HepG2 (cell line): ENCODE data around the gene GPR65. TPM values are rescaled to one million over a fixed set of nuclear protein-coding genes. Genes with fewer than 3 reads are reported as not detected.

Experiments
- ARNT2 ChIP-seq: sonication (generic); formaldehyde crosslinking; IDR thresholded peaks from 2 replicates; pipeline ENCODE4 v1.8.0; 2022; ENCODE audit warnings: mild to moderate bottlenecking, low read depth, missing genetic modification reagents, moderate library complexity
- CHCHD3 ChIP-seq: sonication (generic); formaldehyde crosslinking; IDR thresholded peaks from 2 replicates; pipeline ENCODE4 v1.8.0; 2022; ENCODE audit warnings: mild to moderate bottlenecking, missing genetic modification reagents, moderate library complexity
- CHD2 ChIP-seq: IDR thresholded peaks from 2 replicates; pipeline ENCODE4 v1.6.1; 2011; ENCODE audit warnings: low read depth, low read length, improper control_type of control experiment
- E2F2 ChIP-seq: sonication (generic); formaldehyde crosslinking; IDR thresholded peaks from 2 replicates; pipeline ENCODE4 v1.4.0; 2020; ENCODE audit warnings: missing genetic modification reagents, borderline replicate concordance
- FOXA1 ChIP-seq, 2 experiments: fragments of 450-650 bp in 1 of 2; sonication (generic) in 1 of 2; formaldehyde crosslinking in 1 of 2; IDR thresholded peaks; 2 replicates each; pipeline versions ENCODE4 v1.4.0 to v1.6.1; 2016 to 2020; ENCODE audit warnings: missing genetic modification reagents in 1 of 2
- GATAD1 ChIP-seq: IDR thresholded peaks from 2 replicates; pipeline ENCODE4 v1.6.1; 2016; ENCODE audit warnings: missing genetic modification reagents, missing compliant biosample characterization
- JUN ChIP-seq: sonication (generic); formaldehyde crosslinking; IDR thresholded peaks from 2 replicates; pipeline ENCODE4 v1.4.0; 2020; ENCODE audit warnings: mild to moderate bottlenecking, missing genetic modification reagents
- KDM5B ChIP-seq: sonication (generic); formaldehyde crosslinking; IDR thresholded peaks from 2 replicates; pipeline ENCODE4 v1.4.0; 2020; ENCODE audit warnings: missing genetic modification reagents, mild to moderate bottlenecking, borderline replicate concordance
- NFRKB ChIP-seq: fragments of 450-650 bp; IDR thresholded peaks from 2 replicates; pipeline ENCODE4 v1.6.1; 2017
- REPIN1 ChIP-seq: sonication (generic); formaldehyde crosslinking; IDR thresholded peaks from 2 replicates; pipeline ENCODE4 v1.8.0; 2022; ENCODE audit warnings: missing genetic modification reagents, low read depth, mild to moderate bottlenecking, borderline replicate concordance
- TARDBP ChIP-seq: sonication (generic); formaldehyde crosslinking; IDR thresholded peaks from 2 replicates; pipeline ENCODE4 v1.8.0; 2022; ENCODE audit warnings: mild to moderate bottlenecking, missing genetic modification reagents
- THAP8 ChIP-seq: sonication (generic); formaldehyde crosslinking; IDR thresholded peaks from 2 replicates; pipeline ENCODE4 v1.5.1; 2020; ENCODE audit warnings: missing genetic modification reagents, mild to moderate bottlenecking, borderline replicate concordance
- U2AF2 ChIP-seq: fragments of 200-400 bp; formaldehyde crosslinking; IDR thresholded peaks from 2 replicates; pipeline ENCODE4 v1.6.1; 2017; ENCODE audit warnings: low read depth, mild to moderate bottlenecking, low read length
- ZBTB7A ChIP-seq: sonication (generic); formaldehyde crosslinking; IDR thresholded peaks from 2 replicates; pipeline ENCODE4 v1.8.0; 2022; ENCODE audit warnings: mild to moderate bottlenecking, missing genetic modification reagents
- ZFP91 ChIP-seq: sonication (generic); formaldehyde crosslinking; IDR thresholded peaks from 2 replicates; pipeline ENCODE4 v1.9.0; 2022; ENCODE audit warnings: missing genetic modification reagents, mild to moderate bottlenecking, borderline replicate concordance
- ZNF274 ChIP-seq: sonication (generic); formaldehyde crosslinking; IDR thresholded peaks from 2 replicates; pipeline ENCODE4 v1.5.1; 2020; ENCODE audit warnings: mild to moderate bottlenecking, missing genetic modification reagents
- ZNF292 ChIP-seq: sonication (generic); formaldehyde crosslinking; IDR thresholded peaks from 2 replicates; pipeline ENCODE4 v1.8.1; 2022; ENCODE audit warnings: mild to moderate bottlenecking, low read depth, missing genetic modification reagents, borderline replicate concordance
- ZNF333 ChIP-seq: sonication (generic); formaldehyde crosslinking; IDR thresholded peaks from 2 replicates; pipeline ENCODE4 v1.4.0; 2020; ENCODE audit warnings: mild to moderate bottlenecking, missing genetic modification reagents, borderline replicate concordance
- ZNF784 ChIP-seq: sonication (generic); formaldehyde crosslinking; IDR thresholded peaks from 2 replicates; pipeline ENCODE4 v1.5.1; 2020; ENCODE audit warnings: missing genetic modification reagents, mild to moderate bottlenecking, borderline replicate concordance
- ZNF800 ChIP-seq: sonication (generic); formaldehyde crosslinking; IDR thresholded peaks from 2 replicates; pipeline ENCODE4 v1.4.0; 2020; ENCODE audit warnings: missing genetic modification reagents
- polyA plus RNA-seq, 8 experiments: library from polyadenylated mRNA; depleted of rRNA in 3 of 8; stranded (reverse) in 7 of 8; unstranded in 1 of 8; fragments of >200 nt; fragmentation: Illumina TruSeq in 4 of 8; extraction: Trizol in 4 of 8; gene quantifications; 2 replicates each; pipeline versions ENCODE4 v1.2.1 to v1.2.3, GENCODE V29; 2011 to 2016; ENCODE audit warnings: low read depth in 4 of 8, missing spikeins in 1 of 8, mixed read lengths in 1 of 8; ENCODE audit not compliant: insufficient read depth in 1 of 8
- total RNA-seq, 5 experiments: library from RNA; depleted of rRNA; stranded (reverse); fragments of >200 nt; fragmentation: Illumina TruSeq; extraction: Trizol; gene quantifications; 2 replicates each; pipeline ENCODE4 v1.2.3, GENCODE V29; 2016; ENCODE audit warnings: low read depth in 1 of 5

GPR65 gene
- total and polyA plus RNA-seq, 2 of the 13 experiments (the other 11 are each of a cell fraction or from before 2014, with no cell fraction given) = not detected

GRCh38 chr14:87995500-87996290 is 9.2 kb upstream of the GPR65 start (continued):
- no peak for TF ChIP-seq GATAD1
- TF ChIP-seq U2AF2 = no peak
- TF ChIP-seq CHCHD3 = no peak
- TF ChIP-seq THAP8 (CRISPR knock-in tag) = no peak
- TF ChIP-seq JUN = no peak
- TF ChIP-seq TARDBP (CRISPR knock-in tag) = no peak
- TF ChIP-seq ZNF784 (CRISPR knock-in tag) = no peak
- no peak for TF ChIP-seq NFRKB
- TF ChIP-seq ZNF333 (CRISPR knock-in tag) = no peak
- no peak for TF ChIP-seq ZBTB7A
- 0 out of 2 replicates have a peak, but pooled peaks have one; percentile 26 for TF ChIP-seq ZNF292
- no peak for TF ChIP-seq FOXA1 (IDR thresholded peaks at IDR 0.05)
- TF ChIP-seq FOXA1 (CRISPR knock-in tag; IDR thresholded peaks at IDR 0.05) = peak; percentile 26; the same call in 1 of the 2 replicates
- TF ChIP-seq ZFP91 (CRISPR knock-in tag) = no peak
- TF ChIP-seq REPIN1 (CRISPR knock-in tag) = 0 out of 2 replicates have a peak, but pooled peaks have one; percentile 32
- TF ChIP-seq CHD2 = no peak
- no peak for TF ChIP-seq ARNT2 (CRISPR knock-in tag)
- no peak for TF ChIP-seq E2F2 (CRISPR knock-in tag)
- TF ChIP-seq ZNF274 (CRISPR knock-in tag) = no peak
- TF ChIP-seq ZNF800 = no peak
- TF ChIP-seq KDM5B (CRISPR knock-in tag) = no peak
